DMS153 (cell line): Measurements from ENCODE around the gene ENPEP.
"Not testable (repeated sequence)": the region's sequence is repeated elsewhere in the genome, so short reads cannot be mapped to it uniquely, and the experiment has no call there.

ENCODE experiments used
- DNase-seq: peaks from one replicate; lab custom pipeline; 2025; lab: John Stamatoyannopoulos, UW

The ENPEP gene

GRCh38 chr4:110475881-110476818, at the start of gene ENPEP:
Gene ENPEP, plus strand, starts transcription at chr4:110476155. Its CDS starts 260 bp downstream, at chr4:110476415.
- no peak for DNase-seq

GRCh38 chr4:110431805-110432204, 44.1 kb upstream of the ENPEP start:
- DNase-seq: not testable (repeated sequence)

- DNase-seq: not testable (repeated sequence)
Observed at GRCh38 chr4:110437292-110437691, 38.7 kb upstream of the ENPEP start.

- DNase-seq: not testable (repeated sequence)
Observed at GRCh38 chr4:110439209-110439608, 36.7 kb upstream of the ENPEP start.

- no peak for DNase-seq
Observed at GRCh38 chr4:110442309-110442708, 33.6 kb upstream of the ENPEP start.

- DNase-seq: no peak
Observed at GRCh38 chr4:110442788-110443187, 33.2 kb upstream of the ENPEP start.

GRCh38 chr4:110449947-110450346, 26.0 kb upstream of the ENPEP start:
- no peak for DNase-seq

GRCh38 chr4:110452546-110452945, 23.4 kb upstream of the ENPEP start:
- no peak for DNase-seq

- DNase-seq: no peak
Observed at GRCh38 chr4:110454441-110454840, 21.5 kb upstream of the ENPEP start.

GRCh38 chr4:110458494-110459266, 17.3 kb upstream of the ENPEP start:
- DNase-seq: no peak

- no peak for DNase-seq
Observed at GRCh38 chr4:110460074-110460746, 15.7 kb upstream of the ENPEP start.

- DNase-seq: no peak
Observed at GRCh38 chr4:110467400-110467799, 8.6 kb upstream of the ENPEP start.

GRCh38 chr4:110472583-110473329, 3.2 kb upstream of the ENPEP start:
- DNase-seq: no peak

GRCh38 chr4:110474481-110474880, 1.5 kb upstream of the ENPEP start:
- DNase-seq: no peak

- DNase-seq: not testable (repeated sequence)
Observed at GRCh38 chr4:110475080-110475479, 875 bp upstream of the ENPEP start.

- DNase-seq: no peak
Observed at GRCh38 chr4:110477836-110478235, 1.9 kb downstream of the ENPEP start.

- no peak for DNase-seq
Observed at GRCh38 chr4:110480031-110480549, 4.1 kb downstream of the ENPEP start.

- DNase-seq: no peak
Observed at GRCh38 chr4:110480746-110481271, 4.9 kb downstream of the ENPEP start.

- DNase-seq: no peak
Observed at GRCh38 chr4:110483516-110483915, 7.6 kb downstream of the ENPEP start.

- no peak for DNase-seq
Observed at GRCh38 chr4:110484029-110484428, 8.1 kb downstream of the ENPEP start.

- DNase-seq: no peak
Observed at GRCh38 chr4:110484767-110485166, 8.8 kb downstream of the ENPEP start.
